G401.6 (cell line): Measurements from ENCODE around the gene ST8SIA4.

Experiments used
- FAIRE-seq: peaks from 2 replicates; lab custom pipeline; 2012; peaks lifted over from hg19 to GRCh38; lab: Jason Lieb, UNC

The ST8SIA4 gene

DNA sequence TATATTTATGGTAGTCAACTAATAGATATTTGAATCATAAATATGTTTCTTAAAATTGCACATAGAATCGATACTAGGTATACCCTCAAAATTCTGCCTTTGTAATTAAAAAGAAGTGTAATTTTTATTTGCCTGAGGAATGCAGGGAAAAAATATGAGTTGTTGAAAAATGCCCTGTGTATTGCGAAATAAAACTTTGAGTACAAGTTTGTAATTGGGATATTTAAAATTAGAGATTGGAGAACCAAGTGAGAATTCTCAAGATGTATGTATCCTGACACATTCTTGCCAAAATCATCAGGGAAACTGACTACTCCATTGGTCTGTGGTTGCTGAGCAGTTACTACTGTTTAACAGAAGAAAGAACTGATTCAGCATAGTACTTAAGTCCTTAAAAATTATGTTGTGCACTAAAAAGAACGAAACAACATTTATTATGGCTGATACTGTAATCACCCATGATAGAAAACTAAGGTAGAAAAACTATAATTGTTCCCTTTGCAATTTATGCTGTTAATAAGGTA is 36.0 kb downstream of the ST8SIA4 start:
- no peak for FAIRE-seq

DNA sequence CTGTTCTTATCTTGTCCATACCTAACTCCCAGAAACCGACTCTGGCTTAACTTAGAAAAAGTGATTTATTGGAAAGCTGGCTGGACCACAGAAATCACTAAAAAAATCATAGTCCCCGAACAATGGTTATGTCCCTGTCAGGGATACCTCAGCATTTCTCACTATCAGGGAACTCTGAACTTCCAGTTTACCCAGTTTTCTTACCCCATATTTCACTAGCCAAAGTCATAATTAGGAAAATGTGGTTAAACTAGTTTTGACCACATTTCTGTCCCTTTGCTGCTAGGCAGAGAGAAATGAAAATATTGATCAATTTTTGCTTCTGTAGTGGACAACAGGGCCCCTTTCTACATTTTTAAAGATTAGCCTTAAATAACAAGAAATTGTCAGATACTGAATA is 38.2 kb downstream of the ST8SIA4 start:
- FAIRE-seq: no peak

DNA sequence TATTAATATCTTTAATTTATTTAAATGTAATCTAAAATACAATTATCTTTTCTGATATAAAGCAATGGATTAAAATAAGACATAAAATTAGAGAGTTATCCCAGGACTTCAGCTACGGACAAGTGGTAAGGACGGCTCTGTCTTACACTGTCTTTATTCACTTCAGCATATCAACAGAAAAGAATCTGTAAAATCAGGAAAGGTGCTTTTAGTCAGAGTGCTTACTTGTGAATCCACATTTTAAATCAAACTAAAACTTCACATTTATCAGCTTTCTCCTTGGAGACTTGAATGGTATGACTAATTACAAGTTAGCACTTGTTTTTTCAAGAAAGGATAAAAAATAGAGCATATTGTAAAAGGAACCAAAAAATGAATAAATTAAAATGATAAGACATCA is 39.3 kb downstream of the ST8SIA4 start:
- FAIRE-seq: no peak

DNA sequence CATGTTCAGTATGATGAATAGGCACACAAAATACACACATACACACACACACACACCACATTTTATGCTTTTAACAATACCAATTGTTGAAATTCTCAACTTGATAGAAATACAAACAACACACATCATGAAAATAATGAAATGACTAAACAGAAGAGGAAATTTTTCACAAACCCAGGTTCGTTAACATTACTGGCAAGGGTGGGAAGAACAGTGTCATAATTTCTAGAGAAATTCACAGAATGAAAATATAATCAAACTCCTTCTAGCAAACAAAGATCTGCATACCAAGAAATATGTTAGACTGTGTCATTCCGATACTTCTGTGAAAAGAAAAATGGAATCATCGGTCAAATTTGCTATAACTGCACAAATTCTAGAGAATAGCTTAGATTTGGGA is 41.9 kb downstream of the ST8SIA4 start:
- no peak for FAIRE-seq

DNA sequence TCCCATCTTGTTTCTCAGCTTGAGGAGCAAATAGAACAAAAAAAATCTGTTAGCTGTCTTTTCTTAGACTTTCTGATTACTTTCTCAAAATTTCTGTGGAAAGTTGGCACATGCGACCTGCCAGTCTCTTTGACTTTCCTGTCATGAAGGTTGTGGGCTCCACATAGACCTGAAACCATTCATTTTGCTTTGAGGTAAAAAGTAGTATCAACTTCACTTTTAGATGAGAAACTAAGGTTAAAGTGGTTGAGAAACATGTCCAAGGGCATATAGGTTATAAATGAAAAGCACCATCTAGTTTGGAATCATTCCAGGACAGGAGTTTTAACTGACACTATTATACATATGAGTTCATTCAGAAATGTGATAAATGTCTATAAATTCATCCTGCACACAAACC is 42.7 kb downstream of the ST8SIA4 start:
- no peak for FAIRE-seq

DNA sequence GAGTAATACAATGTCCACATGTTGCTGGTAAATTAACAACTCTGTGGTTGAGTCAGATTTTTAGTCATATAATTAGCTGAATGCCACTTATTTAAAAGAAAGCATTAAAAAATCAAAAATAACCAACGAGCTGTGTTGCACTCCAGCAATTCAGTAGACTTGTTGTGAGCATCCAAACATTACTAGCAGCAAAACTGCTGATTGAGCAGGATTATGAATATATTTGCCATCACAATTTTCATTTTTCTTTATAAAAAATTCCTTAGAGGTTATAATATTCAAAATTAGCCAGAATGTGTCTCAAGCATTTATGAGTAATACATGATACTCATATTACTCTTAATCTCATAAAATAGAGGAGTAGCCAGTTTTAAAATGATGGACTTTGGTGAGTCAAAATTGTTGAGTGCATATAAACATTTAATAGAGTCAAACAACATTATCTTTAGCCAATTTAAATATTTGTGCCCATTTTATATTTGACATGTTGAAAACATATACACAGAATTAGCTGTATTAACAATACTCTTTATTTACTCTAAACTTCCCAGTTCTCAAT is 44.0 kb downstream of the ST8SIA4 start:
- FAIRE-seq: no peak

DNA sequence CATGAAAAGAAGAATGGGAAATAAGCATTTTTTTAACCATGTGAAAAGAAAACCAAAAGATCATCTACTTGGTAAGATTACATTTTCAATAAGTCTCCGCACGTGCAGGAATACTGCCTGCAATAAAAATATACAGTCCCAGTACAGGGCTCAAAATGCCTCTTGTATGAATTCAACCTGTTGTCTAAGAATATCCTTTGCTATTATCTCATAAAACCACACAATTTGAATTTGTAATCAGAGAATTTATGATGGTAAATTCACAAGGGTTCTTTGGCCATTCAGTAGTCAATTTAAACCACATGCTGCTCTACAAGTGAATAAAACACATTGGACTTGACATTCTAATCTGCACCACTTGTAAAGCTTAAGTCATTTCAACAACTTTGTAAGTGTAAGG is 46.6 kb downstream of the ST8SIA4 start:
- no peak for FAIRE-seq

DNA sequence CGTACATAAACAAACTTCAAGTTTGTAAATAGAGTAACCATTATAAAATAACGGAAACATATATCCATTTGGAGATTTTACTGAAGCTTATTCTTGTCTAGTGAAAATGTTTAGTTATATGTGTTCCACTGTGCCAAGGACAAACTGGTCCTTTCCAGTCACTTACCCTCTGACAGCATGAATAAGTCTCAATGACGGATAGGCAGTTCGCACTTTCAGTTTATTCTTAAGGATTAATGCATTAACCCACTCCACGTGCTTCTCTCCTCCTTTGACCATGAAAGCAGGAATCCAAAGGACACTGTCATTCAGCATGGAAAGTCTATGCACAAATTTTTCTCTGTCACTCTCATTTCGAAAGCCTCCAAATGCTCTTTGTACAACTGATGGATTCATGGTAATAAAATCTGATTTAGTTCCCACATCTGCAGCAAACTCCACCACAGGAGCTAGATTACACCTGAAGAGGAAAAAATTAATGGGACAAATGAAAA is 47.1 kb downstream of the ST8SIA4 start:
- FAIRE-seq: no peak

DNA sequence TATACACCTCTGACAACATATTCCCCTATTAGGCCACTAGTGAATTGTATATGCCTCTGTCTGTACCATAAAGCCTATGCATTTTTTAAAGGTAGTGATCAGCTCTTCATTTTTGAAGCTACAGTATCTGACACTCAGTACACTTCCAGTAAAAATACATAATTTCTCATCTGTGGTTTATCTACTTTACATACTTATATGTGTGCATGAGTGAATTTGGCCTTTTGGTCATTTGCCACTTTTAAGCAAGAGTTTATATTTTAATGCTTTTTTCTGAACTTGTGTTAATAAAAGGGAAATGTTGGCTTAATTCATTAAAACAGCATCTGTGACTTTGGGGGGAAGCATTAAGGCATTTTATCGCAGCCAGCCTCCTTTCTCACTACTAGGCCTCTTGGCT is 47.8 kb downstream of the ST8SIA4 start:
- no peak for FAIRE-seq

DNA sequence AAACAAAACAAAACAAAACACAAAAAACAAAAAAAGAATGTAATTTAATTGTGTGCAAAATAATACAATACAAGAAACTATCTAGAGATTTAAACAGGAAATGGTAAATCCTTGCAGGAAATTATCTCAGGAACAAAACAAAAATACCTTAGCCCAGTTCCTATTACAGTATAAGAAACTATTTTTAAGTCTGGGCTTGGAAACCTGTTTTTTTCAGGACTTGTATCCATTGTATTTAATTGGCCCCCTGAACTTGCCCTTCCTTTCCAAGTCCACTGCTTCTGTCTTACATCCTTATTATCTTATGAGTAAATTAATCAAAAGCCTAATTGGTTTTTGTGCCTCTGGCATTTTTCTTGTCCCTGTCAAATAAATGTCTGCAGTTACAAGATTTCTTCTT is 48.5 kb downstream of the ST8SIA4 start:
- no peak for FAIRE-seq

DNA sequence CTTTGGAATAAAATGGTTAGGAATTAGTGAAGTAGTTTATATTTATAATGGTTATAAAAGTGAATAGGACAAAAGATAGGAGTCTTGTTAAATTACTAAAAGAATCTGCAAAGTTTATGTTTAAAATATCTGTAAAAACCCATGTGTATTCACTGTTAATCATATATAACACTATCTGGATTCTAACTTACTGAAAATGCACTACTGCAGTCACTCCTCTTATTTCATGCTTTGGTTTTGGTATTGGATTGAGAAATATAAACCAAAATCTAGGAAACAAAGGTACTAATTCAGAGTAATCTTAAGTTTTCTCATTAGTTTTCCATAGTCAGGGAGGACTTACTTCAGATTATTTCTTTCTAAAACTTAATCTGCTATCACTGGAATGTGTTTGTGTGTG is 49.5 kb downstream of the ST8SIA4 start:
- no peak for FAIRE-seq

DNA sequence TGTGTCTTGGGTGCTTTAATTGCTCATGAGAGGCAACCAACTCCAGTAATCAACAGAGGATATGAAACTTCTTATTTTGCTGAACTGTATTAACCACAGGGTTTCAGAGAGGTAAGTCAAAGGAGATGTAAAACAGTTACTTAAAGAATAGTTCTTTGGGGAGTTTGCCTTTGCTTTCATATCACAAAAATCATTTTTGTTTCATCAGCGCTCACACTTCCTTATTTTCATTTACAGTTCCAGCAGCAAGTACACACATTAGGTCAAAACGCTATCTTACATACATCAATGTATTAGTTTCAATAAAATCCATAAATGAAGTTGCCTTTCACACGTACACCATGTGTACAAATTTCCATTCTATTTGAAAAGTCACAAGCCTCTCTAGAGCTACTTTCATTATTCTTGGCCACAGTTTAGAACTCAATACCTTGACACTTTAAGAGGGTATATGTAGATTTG is 50.1 kb downstream of the ST8SIA4 start:
- FAIRE-seq: no peak

DNA sequence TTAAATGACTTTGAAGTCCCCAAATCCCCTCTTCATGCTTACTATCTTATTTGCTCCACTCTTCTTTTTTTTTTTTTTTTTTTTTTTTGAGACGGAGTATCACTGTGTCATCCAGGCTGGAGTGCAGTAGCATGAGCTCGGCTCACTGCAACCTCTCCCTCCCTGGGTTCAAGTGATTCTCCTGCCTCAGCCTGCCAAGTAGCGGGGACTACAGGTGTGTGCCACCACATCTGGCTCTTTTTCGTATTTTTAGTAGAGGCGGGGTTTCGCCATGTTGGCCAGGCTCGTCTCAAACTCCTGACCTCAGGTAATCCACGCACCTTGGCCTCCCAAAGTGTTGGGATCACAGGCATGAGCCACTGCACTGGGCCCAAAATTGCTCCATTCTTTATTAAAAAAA is 51.0 kb downstream of the ST8SIA4 start:
- FAIRE-seq: no peak

DNA sequence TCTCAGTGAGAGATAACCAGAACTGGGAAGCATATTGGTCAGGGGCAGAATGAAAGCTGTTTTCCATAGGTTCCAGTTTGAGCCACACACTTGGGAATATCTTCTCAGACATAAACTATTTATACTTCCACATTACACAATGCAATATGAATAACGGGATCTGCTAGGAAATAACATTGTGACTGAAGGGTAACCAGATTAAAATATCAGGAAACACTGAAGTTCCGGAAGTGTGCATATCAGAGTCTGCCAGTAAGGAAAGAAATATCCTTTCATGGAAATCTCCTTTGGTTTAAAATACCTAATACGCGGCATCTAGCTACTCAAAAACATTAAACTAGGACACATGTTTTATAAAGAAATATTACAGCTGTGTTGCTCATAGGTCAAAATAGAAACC is 56.3 kb downstream of the ST8SIA4 start:
- no peak for FAIRE-seq

DNA sequence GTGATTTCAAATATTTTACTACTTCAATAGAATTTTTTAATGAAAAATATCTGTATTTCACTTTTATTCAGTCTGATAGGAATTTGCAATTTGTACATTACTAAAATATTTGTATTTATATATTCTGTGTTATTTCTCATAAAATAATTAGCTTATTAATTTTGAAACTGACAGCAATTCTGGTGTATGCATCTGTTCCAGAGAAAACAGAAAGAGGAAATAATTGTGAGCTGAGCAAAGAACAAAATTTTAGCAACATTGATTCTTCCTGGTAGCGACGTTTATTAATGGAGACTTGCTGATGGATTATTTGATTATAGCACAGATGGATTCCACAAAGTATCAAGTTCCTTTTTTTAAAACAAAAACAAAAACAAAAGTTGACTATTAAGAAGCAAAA is 61.0 kb downstream of the ST8SIA4 start:
- no peak for FAIRE-seq

DNA sequence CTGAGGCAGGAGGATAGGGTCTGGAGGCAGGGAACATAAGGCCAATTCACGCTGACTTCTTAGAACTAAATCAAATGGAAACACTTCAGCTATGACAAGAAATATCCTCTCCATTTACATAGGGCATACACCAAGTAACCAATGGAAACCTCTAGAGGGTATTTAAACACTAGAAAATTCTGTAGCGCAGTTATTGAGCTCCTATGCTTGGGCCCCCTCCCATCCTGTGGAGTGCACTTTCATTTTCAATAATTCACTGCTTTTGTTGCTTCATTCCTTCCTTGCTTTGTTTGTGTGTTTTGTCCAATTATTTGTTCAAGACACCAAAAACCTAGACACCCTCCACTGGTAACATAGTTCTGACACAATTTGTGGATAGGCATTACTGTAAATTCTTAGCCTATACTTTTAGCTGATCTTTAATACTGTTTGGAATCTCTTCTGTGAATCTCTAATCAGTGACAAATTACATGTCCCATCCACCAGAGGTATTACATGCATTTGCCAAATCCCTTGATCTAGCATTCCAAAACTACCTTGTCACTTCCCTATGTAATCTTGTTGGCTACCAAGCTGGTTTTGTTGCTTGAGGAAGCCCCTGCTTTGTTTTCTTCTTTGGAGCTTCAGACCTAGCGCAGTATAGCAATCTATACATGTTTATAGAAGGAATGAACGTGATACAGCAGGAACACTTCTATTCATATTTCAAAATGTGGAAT is 61.6 kb downstream of the ST8SIA4 start:
- no peak for FAIRE-seq

DNA sequence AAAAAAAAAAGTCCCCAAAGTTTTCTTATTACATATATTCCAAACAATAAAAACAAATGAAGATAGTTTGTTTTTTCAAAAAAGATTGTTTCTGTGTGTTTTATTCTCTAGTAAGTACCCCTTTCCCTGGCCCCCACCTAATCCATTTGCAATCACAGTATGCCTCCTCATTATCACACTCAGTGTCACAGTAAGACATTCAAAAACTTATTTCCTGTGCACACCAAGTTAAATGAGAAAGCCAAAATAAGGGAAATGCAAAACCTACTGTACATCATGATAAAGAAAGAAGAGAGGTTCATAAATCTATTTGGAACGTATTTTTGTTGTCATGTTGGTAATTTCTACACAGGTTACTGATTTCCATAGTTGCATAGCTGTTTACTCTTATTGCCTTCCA is 62.3 kb downstream of the ST8SIA4 start:
- no peak for FAIRE-seq

DNA sequence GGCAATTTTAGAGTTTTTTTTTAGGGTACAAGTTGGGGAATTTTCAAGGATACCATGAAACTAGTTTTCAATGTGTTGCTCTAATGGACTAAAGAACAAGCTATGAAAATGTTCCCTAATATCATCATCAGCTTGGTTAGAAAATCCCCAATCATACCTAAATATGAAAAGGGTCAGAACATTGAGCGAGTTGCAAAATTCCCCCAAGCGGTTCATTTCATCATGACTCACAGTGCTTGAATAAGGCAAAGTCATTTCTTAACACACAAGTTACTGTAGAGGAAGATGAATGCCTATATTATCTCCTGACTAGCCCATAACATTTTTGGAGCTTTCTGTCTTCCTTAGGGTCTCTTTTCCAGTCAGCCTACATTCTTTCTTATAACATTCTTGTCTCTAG is 62.7 kb downstream of the ST8SIA4 start:
- no peak for FAIRE-seq

DNA sequence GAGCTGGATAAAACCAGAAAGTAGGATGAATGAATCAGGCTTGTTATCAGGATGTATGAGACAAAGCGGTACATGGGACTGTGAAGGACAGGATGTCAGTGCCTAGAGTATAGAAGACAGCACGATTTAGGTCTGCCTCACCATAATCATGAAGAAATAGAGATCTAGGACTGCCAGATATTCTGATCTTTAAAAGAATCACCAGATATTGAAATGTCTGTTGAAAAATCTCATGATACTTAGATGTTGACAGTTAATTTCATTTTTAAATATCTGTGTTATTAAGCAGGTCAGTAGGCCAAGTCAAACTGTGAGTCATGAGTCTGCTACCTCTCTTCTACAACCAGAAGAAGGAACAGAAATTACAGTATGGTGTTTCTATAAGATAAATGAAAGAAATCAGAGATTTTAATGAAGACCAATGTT is 65.0 kb downstream of the ST8SIA4 start:
- FAIRE-seq: no peak

DNA sequence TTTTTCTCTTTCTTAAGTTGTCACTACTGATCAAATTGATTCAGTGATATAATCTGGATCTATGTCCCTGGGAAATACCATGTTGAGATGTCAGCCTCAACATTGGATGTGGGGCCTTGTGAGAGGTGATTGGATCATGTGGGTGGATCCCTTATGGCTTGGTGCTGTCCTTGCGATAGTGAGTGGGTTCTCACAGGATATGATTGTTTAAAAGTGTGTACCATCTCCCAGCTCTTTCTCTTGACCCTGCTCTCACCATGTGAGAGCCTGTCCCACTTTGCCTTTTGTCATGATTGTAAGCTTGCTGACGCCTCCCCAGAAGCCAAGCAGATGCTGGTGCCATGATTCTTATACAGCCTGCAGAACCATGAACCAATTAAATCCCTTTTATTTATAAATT is 68.6 kb downstream of the ST8SIA4 start:
- no peak for FAIRE-seq

DNA sequence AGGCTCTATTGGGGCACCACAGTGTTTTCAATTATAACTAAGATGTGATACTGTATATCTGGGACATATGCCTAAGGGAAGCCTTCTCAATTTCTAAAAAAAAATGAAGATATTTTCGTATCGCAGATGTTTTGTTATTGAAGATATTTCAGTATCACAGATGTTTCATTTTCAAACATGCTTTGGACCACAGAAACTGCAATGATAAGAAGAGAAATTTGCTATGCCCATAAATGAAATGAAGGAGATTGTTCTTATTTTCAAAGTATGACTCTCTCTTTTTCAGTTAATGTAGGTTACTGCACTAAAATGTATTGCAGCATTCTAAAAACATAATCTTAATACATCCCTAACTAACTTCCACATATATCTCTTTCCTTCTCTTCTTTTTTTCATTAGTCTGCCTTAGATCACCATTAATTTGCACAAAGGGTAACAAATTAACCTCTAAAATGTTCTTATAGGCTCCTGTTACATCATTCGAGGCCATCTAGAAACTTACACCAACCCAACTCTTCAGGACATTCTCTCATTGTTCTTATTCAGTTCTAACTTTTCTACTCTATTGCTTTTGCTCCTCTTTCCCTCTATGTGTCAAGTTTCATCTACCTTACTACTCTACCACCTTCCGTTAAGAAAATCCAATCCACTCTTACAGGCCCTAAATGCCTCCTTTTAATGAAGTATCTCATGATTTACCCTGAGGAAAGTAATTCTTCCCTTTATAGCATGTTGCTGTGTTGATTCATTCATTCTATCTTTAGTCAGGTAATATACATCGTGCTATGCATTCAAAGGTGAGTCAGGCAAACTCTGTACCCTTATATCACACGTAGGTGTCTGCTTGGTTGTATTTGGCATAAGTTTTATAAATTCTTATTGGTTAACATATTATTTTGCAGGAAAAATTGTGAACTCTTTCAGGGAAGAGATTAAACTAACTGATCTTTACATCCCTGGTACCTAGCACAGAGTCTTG is 70.5 kb downstream of the ST8SIA4 start:
- FAIRE-seq: no peak

DNA sequence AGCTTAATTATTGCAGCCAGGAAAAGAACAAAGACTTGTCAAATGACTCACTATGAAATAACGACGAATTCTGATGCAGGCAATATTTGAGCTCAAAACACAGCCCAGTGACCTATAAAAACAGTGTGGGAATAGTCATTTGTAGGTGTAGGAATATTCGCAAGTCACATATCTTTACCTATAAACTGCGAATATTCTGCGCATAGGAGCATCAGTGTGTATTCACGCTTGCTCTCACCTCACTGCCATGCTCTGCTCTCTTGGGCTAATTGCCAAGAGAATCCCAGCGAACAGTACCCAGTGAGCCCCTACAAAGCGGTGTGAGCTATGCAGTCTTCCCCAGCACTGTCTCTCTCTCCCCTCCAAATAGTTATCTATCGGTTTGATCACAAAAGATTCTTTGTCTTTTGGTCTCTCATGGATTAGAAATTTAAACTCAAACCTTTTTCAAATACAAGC is 74.2 kb downstream of the ST8SIA4 start:
- FAIRE-seq: no peak
